ENCODE measurements around the gene RPL38. TPM values are rescaled to one million over a fixed set of nuclear protein-coding genes. Genes with fewer than 3 reads are reported as not detected.

Gene RPL38
- total RNA-seq, 1 donor from 2014 or later, result 967 TPM

- H3K9me3 Mint-ChIP-seq, result no peaks in the 10 kb centered on the region
- H3K27me3 Mint-ChIP-seq (ENCODE audit: low read depth), result peaks cover 19% of the 10 kb centered on the region
- H3K36me3 Mint-ChIP-seq (ENCODE audit: low read depth), result no peaks in the 10 kb centered on the region
- peaks cover 23% of the 10 kb centered on the region for H3K4me1 Mint-ChIP-seq
- TF ChIP-seq CTCF (conservative IDR thresholded peaks at IDR 0.05), result no peak
- DNase-seq (ENCODE audit: low read depth, low spot score), result no peak
- H3K27ac Mint-ChIP-seq (ENCODE audit: unreplicated experiment), result no peak overlapping the region
- H3K4me3 Mint-ChIP-seq, result no peak overlapping the region
Observed at GRCh38 chr17:74190807-74191406, 12.6 kb upstream of the RPL38 start.

- Mint-ChIP-seq H3K4me1 (peaks cover 31% of the 10 kb centered on the region), H3K27ac (ENCODE audit: unreplicated experiment) (peak overlapping the region; percentile 1), H3K27me3 (ENCODE audit: low read depth) (peaks cover 29% of the 10 kb centered on the region), H3K9me3 (no peaks in the 10 kb centered on the region), H3K4me3 (no peak overlapping the region), H3K36me3 (ENCODE audit: low read depth) (no peaks in the 10 kb centered on the region)
- no peak for DNase-seq (ENCODE audit: low read depth, low spot score)
- no peak for TF ChIP-seq CTCF (conservative IDR thresholded peaks at IDR 0.05)
Observed at GRCh38 chr17:74192950-74193781, 10.3 kb upstream of the RPL38 start.

GRCh38 chr17:74194682-74195081, 8.8 kb upstream of the RPL38 start:
- Mint-ChIP-seq H3K9me3 (no peaks in the 10 kb centered on the region), H3K4me3 (no peak overlapping the region), H3K27me3 (ENCODE audit: low read depth) (peaks cover 31% of the 10 kb centered on the region), H3K4me1 (peaks cover 36% of the 10 kb centered on the region), H3K36me3 (ENCODE audit: low read depth) (no peaks in the 10 kb centered on the region), H3K27ac (ENCODE audit: unreplicated experiment) (no peak overlapping the region)
- DNase-seq (ENCODE audit: low read depth, low spot score), result no peak
- TF ChIP-seq CTCF (conservative IDR thresholded peaks at IDR 0.05), result no peak

- Mint-ChIP-seq H3K9me3 (no peaks in the 10 kb centered on the region), H3K27ac (ENCODE audit: unreplicated experiment) (peak overlapping the region; percentile 63), H3K36me3 (ENCODE audit: low read depth) (no peaks in the 10 kb centered on the region), H3K27me3 (ENCODE audit: low read depth) (peaks cover 37% of the 10 kb centered on the region), H3K4me3 (no peak overlapping the region), H3K4me1 (peaks cover 30% of the 10 kb centered on the region)
- no peak for DNase-seq (ENCODE audit: low read depth, low spot score)
- no peak for TF ChIP-seq CTCF (conservative IDR thresholded peaks at IDR 0.05)
Observed at GRCh38 chr17:74196541-74197317, 6.7 kb upstream of the RPL38 start.

GRCh38 chr17:74197801-74198200, 5.7 kb upstream of the RPL38 start:
- Mint-ChIP-seq H3K4me3 (no peak overlapping the region), H3K4me1 (peaks cover 30% of the 10 kb centered on the region), H3K27ac (ENCODE audit: unreplicated experiment) (no peak overlapping the region), H3K9me3 (no peaks in the 10 kb centered on the region), H3K27me3 (ENCODE audit: low read depth) (peaks cover 37% of the 10 kb centered on the region), H3K36me3 (ENCODE audit: low read depth) (no peaks in the 10 kb centered on the region)
- DNase-seq (ENCODE audit: low read depth, low spot score), result no peak
- no peak for TF ChIP-seq CTCF (conservative IDR thresholded peaks at IDR 0.05)
